Stomach (tissue), 9 donors: ENCODE results near the gene MTFP1. TPM values are rescaled to one million over a fixed set of nuclear protein-coding genes. Genes with fewer than 3 reads are reported as not detected.

Source experiments
- DNase-seq, 2 donors: peaks; one replicate each; pipeline versions ENCODE4 v3.0.0 to v3.0.0-alpha.2; 2013 to 2019
- H3K27ac ChIP-seq, 5 donors: fragments of 200-600 bp in 4 of 5; sonication (generic) in 4 of 5; one replicate each; pipeline ENCODE4 v1.5.1; 2013 to 2019; ENCODE audit warnings: mild to moderate bottlenecking in 1 of 5, moderate library complexity in 1 of 5
- H3K27me3 ChIP-seq, 3 donors: fragments of 200-600 bp; sonication (generic); one replicate each; pipeline ENCODE4 v1.5.1; 2017 to 2019; ENCODE audit warnings: mixed run types in 1 of 3
- H3K36me3 ChIP-seq, 4 donors: fragments of 200-600 bp; sonication (generic); 1 replicate in 3 of 4; 2 replicates in 1 of 4; pipeline ENCODE4 v1.5.1; 2016 to 2019
- H3K4me1 ChIP-seq, 4 donors: fragments of 200-600 bp; sonication (generic); one replicate each; pipeline ENCODE4 v1.5.1; 2016 to 2019
- H3K4me3 ChIP-seq, 4 donors: fragments of 200-600 bp; sonication (generic) in 3 of 4; one replicate each; pipeline ENCODE4 v1.5.1; 2016 to 2019; ENCODE audit warnings: mild to moderate bottlenecking in 1 of 4
- H3K9me3 ChIP-seq, 4 donors: fragments of 200-600 bp; sonication (generic); one replicate each; pipeline ENCODE4 v1.5.1; 2016 to 2019
- CTCF ChIP-seq, 7 experiments: fragments of 450-650 bp in 4 of 7; fragments of 200-600 bp in 3 of 7; sonication (generic) in 3 of 7; IDR thresholded peaks; one replicate each; pipeline ENCODE4 v1.5.1; 2016 to 2019; ENCODE audit warnings: antibody characterized with exemption in 7 of 7, control low read depth in 2 of 7, mild to moderate bottlenecking in 1 of 7
- EP300 ChIP-seq: sonication (generic); formaldehyde crosslinking; IDR thresholded peaks from one replicate; pipeline ENCODE4 v1.6.1; 2017; ENCODE audit warnings: antibody characterized with exemption
- POLR2A ChIP-seq, 4 donors: fragments of 450-650 bp; IDR thresholded peaks; one replicate each; pipeline ENCODE4 v1.6.1; 2016; ENCODE audit warnings: antibody characterized with exemption in 4 of 4, control low read depth in 2 of 4, mild to moderate bottlenecking in 1 of 4, moderate library complexity in 1 of 4
- POLR2AphosphoS5 ChIP-seq, 3 donors: sonication (generic); formaldehyde crosslinking; IDR thresholded peaks; one replicate each; pipeline ENCODE4 v1.6.1; 2016; ENCODE audit warnings: antibody characterized with exemption in 3 of 3
- WGBS, 5 donors: extraction: QIAGEN DNeasy Blood & Tissue Kit in 3 of 5; methylation state at CpG; one replicate each; pipeline versions ENCODE4 v1.1.5 to v1.1.7; 2013 to 2018; 5-methylcytosine and 5-hydroxymethylcytosine counted together
- intact Hi-C: fragments of 100-400 bp; cut with DNase I; formaldehyde crosslinking; loops from one replicate; pipeline ENCODE4 v1.15.1; 2023; ENCODE audit warnings: low total_unique reads
- polyA plus RNA-seq, 3 donors: library from polyadenylated mRNA; stranded (reverse); fragments of 200-250 nt; gene quantifications; one replicate each; pipeline ENCODE4 v1.2.3, GENCODE V29; 2013
- total RNA-seq, 5 donors: library from RNA; depleted of rRNA; stranded (reverse); fragments of >200 nt; gene quantifications; one replicate each; pipeline versions ENCODE4 v1.1.0 to v1.2.3, GENCODE V29; 2014 to 2016
- donor health status: healthy with polysubstance abuse.
- donor health status: Bipolar disorder and iron deficiency.
- donor health status: healthy.

The MTFP1 gene
- total and polyA plus RNA-seq, 8 donors = 1.8 to 45.0 (median 14.8) TPM; not detected in 1

GRCh38 chr22:30453731-30454510 lies 28.4 kb downstream of the MTFP1 start:
- H3K27me3 ChIP-seq = peaks cover 0 to 19% (median 0%) of the 10 kb centered on the region in 3 donors
- H3K4me1 ChIP-seq = peaks cover 0 to 7% (median 0%) of the 10 kb centered on the region in 4 donors
- H3K27ac ChIP-seq = no peak overlapping the region
- H3K4me3 ChIP-seq = no peak overlapping the region
- WGBS, 5 donors = 59 to 70% (median 63%) methylated on average over 6 of the region's 6 CpGs
- intact Hi-C loops = no loop called here
- H3K9me3 ChIP-seq = no peaks in the 10 kb centered on the region
- TF ChIP-seq EP300 = no peak
- no peak for TF ChIP-seq POLR2A (IDR thresholded peaks at IDR 0.05)
- TF ChIP-seq CTCF (IDR thresholded peaks at IDR 0.05) = no peak
- TF ChIP-seq POLR2AphosphoS5 (IDR thresholded peaks at IDR 0.05) = no peak
- DNase-seq = peak in 1 of 2 donors; percentile 51
- H3K36me3 ChIP-seq = no peaks in the 10 kb centered on the region

- H3K27ac ChIP-seq = no peak overlapping the region
- intact Hi-C loops = no loop called here
- WGBS, 5 donors = 81 to 98% (median 91%) methylated on average over 5 to 8 of the region's 8 CpGs
Observed at GRCh38 chr22:30455075-30455840, 29.7 kb downstream of the MTFP1 start.

GRCh38 chr22:30457981-30458380 lies 32.4 kb downstream of the MTFP1 start:
- Histone ChIP-seq H3K4me1 (peaks cover 0 to 5% (median 0%) of the 10 kb centered on the region in 4 donors), H3K4me3 (no peak overlapping the region), H3K36me3 (no peaks in the 10 kb centered on the region), H3K27me3 (peaks cover 0 to 9% (median 0%) of the 10 kb centered on the region in 3 donors), H3K9me3 (no peaks in the 10 kb centered on the region), H3K27ac (no peak overlapping the region)
- no peak for TF ChIP-seq EP300
- TF ChIP-seq POLR2AphosphoS5 (IDR thresholded peaks at IDR 0.05) = no peak
- no peak for DNase-seq
- intact Hi-C loops = no loop called here
- WGBS, 5 donors = 61 to 73% (median 65%) methylated on average over 8 of the region's 8 CpGs

More at GRCh38 chr22:30455075-30455840, 29.7 kb downstream of the MTFP1 start:
- no peak for DNase-seq
- TF ChIP-seq CTCF (IDR thresholded peaks at IDR 0.05) = no peak
- Histone ChIP-seq H3K27me3 (peaks cover 0 to 19% (median 0%) of the 10 kb centered on the region in 3 donors), H3K4me3 (no peak overlapping the region), H3K4me1 (peaks cover 0 to 12% (median 0%) of the 10 kb centered on the region in 4 donors), H3K36me3 (no peaks in the 10 kb centered on the region), H3K9me3 (no peaks in the 10 kb centered on the region)

- Histone ChIP-seq H3K4me1 (peaks cover 0 to 5% (median 0%) of the 10 kb centered on the region in 4 donors), H3K9me3 (no peaks in the 10 kb centered on the region), H3K27ac (no peak overlapping the region), H3K36me3 (no peaks in the 10 kb centered on the region), H3K27me3 (no peaks in the 10 kb centered on the region), H3K4me3 (no peak overlapping the region)
- TF ChIP-seq EP300 = no peak
- TF ChIP-seq CTCF (IDR thresholded peaks at IDR 0.05) = no peak
- no peak for TF ChIP-seq POLR2A (IDR thresholded peaks at IDR 0.05)
- TF ChIP-seq POLR2AphosphoS5 (IDR thresholded peaks at IDR 0.05) = no peak
- peak in 1 of 2 donors; percentile 67 for DNase-seq
- intact Hi-C loops = no loop called here
- WGBS, 5 donors = 33 to 62% (median 56%) methylated on average over 4 of the region's 4 CpGs
Observed at GRCh38 chr22:30459181-30460052, 33.8 kb downstream of the MTFP1 start.
